Neural cell (in vitro differentiated cells): ENCODE measurements around the gene CDC42BPB. TPM values are rescaled to one million over a fixed set of nuclear protein-coding genes. Genes with fewer than 3 reads are reported as not detected.

Experiments
- H2AFZ ChIP-seq: fragments of 200-600, 300-800 bp; sonication (generic), shearing (Covaris generic); 2 replicates; pipeline ENCODE4 v1.6.0; 2014; ENCODE audit warnings: low read depth, mild to moderate bottlenecking, antibody characterized with exemption, low read length, moderate library complexity
- H3F3A ChIP-seq: fragments of 200-600 bp; shearing (Covaris generic); 2 replicates; pipeline ENCODE4 v1.6.1; 2016; ENCODE audit warnings: mild to moderate bottlenecking, moderate library complexity, mixed read lengths, antibody characterized with exemption, low read length; ENCODE audit not compliant: insufficient read depth, poor library complexity, severe bottlenecking
- H3K27ac ChIP-seq: fragments of 200-600, 300-800 bp; sonication (generic), shearing (Covaris generic); 2 replicates; pipeline ENCODE4 v1.5.1; 2014; ENCODE audit warnings: mild to moderate bottlenecking, low read length, moderate library complexity
- H3K27me3 ChIP-seq: fragments of 300-800, 200-600 bp; sonication (generic), shearing (Covaris generic); 2 replicates; pipeline ENCODE4 v1.6.0; 2014; ENCODE audit warnings: mild to moderate bottlenecking, low read depth, low read length, moderate library complexity; ENCODE audit not compliant: insufficient read depth
- H3K36me3 ChIP-seq: fragments of 300-800, 200-600 bp; sonication (generic), shearing (Covaris generic); 2 replicates; pipeline ENCODE4 v1.5.1; 2014; ENCODE audit warnings: mild to moderate bottlenecking, antibody characterized with exemption, low read length, moderate library complexity; ENCODE audit not compliant: insufficient read depth
- H3K4me2 ChIP-seq: fragments of 300-800, 200-600 bp; sonication (generic), shearing (Covaris generic); 2 replicates; pipeline ENCODE4 v1.6.0; 2014; ENCODE audit warnings: mild to moderate bottlenecking, low read length
- H3K4me3 ChIP-seq: fragments of 300-800, 200-600 bp; sonication (generic), shearing (Covaris generic); 2 replicates; pipeline ENCODE4 v1.5.1; 2014; ENCODE audit warnings: mild to moderate bottlenecking, low read length, moderate library complexity
- H3K79me2 ChIP-seq: fragments of 200-600 bp; shearing (Covaris generic); replicated peaks from 2 replicates; pipeline ENCODE4 v1.6.0; 2014; ENCODE audit warnings: mild to moderate bottlenecking, low read length, moderate library complexity; ENCODE audit not compliant: insufficient read depth
- H3K9ac ChIP-seq: fragments of 300-800, 200-600 bp; sonication (generic), shearing (Covaris generic); 2 replicates; pipeline ENCODE4 v1.6.1; 2016; ENCODE audit warnings: mild to moderate bottlenecking, low read length, mixed read lengths
- H3K9me2 ChIP-seq: fragments of 200-600 bp; shearing (Covaris generic); 2 replicates; pipeline ENCODE4 v1.6.1; 2016; ENCODE audit warnings: mild to moderate bottlenecking, low read length, mixed read lengths; ENCODE audit not compliant: insufficient read depth
- H3K9me3 ChIP-seq: fragments of 200-600, 300-800 bp; sonication (generic), shearing (Covaris generic); 2 replicates; pipeline ENCODE4 v1.6.1; 2016; ENCODE audit warnings: mild to moderate bottlenecking, mixed run types, low read length, moderate library complexity, mixed read lengths
- H4K20me1 ChIP-seq: fragments of 200-600 bp; shearing (Covaris generic); 2 replicates; pipeline ENCODE4 v1.6.1; 2016; ENCODE audit warnings: mild to moderate bottlenecking, mixed run types; ENCODE audit not compliant: insufficient read depth
- EP300 ChIP-seq: fragments of 450-650 bp; conservative IDR thresholded peaks from 2 replicates; pipeline ENCODE4 v1.6.1; 2014; ENCODE audit warnings: antibody characterized with exemption, mild to moderate bottlenecking, moderate library complexity; ENCODE audit not compliant: poor library complexity, severe bottlenecking
- EZH2 ChIP-seq: fragments of 200-600, 300-800 bp; shearing (Covaris generic), sonication (generic); IDR thresholded peaks from 2 replicates; pipeline ENCODE4 v1.6.1; 2014; ENCODE audit warnings: antibody characterized with exemption, low read length, borderline replicate concordance, mild to moderate bottlenecking; ENCODE audit not compliant: insufficient read depth, poor library complexity, severe bottlenecking
- MXI1 ChIP-seq: fragments of 450-650 bp; conservative IDR thresholded peaks from 2 replicates; pipeline ENCODE4 v1.6.1; 2014; ENCODE audit warnings: antibody characterized with exemption, mild to moderate bottlenecking; ENCODE audit not compliant: poor library complexity, severe bottlenecking
- POLR2AphosphoS5 ChIP-seq: IDR thresholded peaks from 2 replicates; pipeline ENCODE4 v1.6.1; 2012
- RAD21 ChIP-seq: fragments of 450-650 bp; conservative IDR thresholded peaks from 2 replicates; pipeline ENCODE4 v1.6.1; 2014; ENCODE audit warnings: antibody characterized with exemption, mild to moderate bottlenecking, moderate library complexity
- SMC3 ChIP-seq: fragments of 450-650 bp; conservative IDR thresholded peaks from 2 replicates; pipeline ENCODE4 v1.6.1; 2014; ENCODE audit warnings: antibody characterized with exemption, mild to moderate bottlenecking, moderate library complexity; ENCODE audit not compliant: poor library complexity
- TAF1 ChIP-seq: IDR thresholded peaks from 2 replicates; pipeline ENCODE4 v1.6.1; 2012; ENCODE audit warnings: low read depth
- polyA plus RNA-seq: library from polyadenylated mRNA; depleted of rRNA; stranded (reverse); fragments of >200 nt; gene quantifications from 2 replicates; pipeline ENCODE4 v1.2.3, GENCODE V29; 2014
- TF ChIP-seq, protein P1 (sequence below): IDR thresholded peaks from 2 replicates; pipeline ENCODE4 v1.6.1; 2012; ENCODE audit warnings: borderline replicate concordance
- TF ChIP-seq, protein P2 (sequence below): fragments of 450-650 bp; IDR thresholded peaks from 2 replicates; pipeline ENCODE4 v1.5.1; 2014; ENCODE audit warnings: antibody characterized with exemption, mild to moderate bottlenecking, moderate library complexity; ENCODE audit not compliant: poor library complexity, severe bottlenecking

Gene CDC42BPB
- polyA plus RNA-seq, 1 donor from 2014 or later: 43.8 TPM

DNA sequence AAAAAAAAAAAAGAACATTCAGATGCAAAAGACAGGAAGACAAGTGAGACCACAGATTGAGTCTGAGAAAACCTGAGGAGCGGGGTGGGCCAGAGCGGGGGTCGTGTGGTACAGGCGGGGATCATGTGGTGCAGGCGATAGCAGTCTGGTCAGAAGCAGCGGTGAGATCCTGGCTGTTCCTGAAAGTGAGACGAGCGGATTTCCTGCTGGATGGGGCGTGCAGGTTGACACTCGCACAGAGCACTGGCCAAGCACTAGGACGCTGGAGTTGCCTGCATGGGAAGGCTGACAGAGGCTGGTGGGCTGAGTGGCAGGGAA lies 35.7 kb downstream of the CDC42BPB start:
- H3K4me2 ChIP-seq: no peak overlapping the region
- H3K27me3 ChIP-seq: no peaks in the 10 kb centered on the region
- H4K20me1 ChIP-seq: no peaks in the 10 kb centered on the region
- H3K9ac ChIP-seq: no peak overlapping the region
- TF ChIP-seq TAF1 (no peak), POLR2AphosphoS5 (no peak), EZH2 (no peak), MXI1 (no peak), SMC3 (no peak)
- H3K36me3 ChIP-seq: no peaks in the 10 kb centered on the region
- H3F3A ChIP-seq: no peaks in the 10 kb centered on the region
- no peak overlapping the region for H3K4me3 ChIP-seq
- H3K9me3 ChIP-seq: no peaks in the 10 kb centered on the region
- no peak overlapping the region for H3K27ac ChIP-seq
- H3K79me2 ChIP-seq: peaks cover 10% of the 10 kb centered on the region
- no peak overlapping the region for H2AFZ ChIP-seq
- H3K9me2 ChIP-seq: no peaks in the 10 kb centered on the region

DNA sequence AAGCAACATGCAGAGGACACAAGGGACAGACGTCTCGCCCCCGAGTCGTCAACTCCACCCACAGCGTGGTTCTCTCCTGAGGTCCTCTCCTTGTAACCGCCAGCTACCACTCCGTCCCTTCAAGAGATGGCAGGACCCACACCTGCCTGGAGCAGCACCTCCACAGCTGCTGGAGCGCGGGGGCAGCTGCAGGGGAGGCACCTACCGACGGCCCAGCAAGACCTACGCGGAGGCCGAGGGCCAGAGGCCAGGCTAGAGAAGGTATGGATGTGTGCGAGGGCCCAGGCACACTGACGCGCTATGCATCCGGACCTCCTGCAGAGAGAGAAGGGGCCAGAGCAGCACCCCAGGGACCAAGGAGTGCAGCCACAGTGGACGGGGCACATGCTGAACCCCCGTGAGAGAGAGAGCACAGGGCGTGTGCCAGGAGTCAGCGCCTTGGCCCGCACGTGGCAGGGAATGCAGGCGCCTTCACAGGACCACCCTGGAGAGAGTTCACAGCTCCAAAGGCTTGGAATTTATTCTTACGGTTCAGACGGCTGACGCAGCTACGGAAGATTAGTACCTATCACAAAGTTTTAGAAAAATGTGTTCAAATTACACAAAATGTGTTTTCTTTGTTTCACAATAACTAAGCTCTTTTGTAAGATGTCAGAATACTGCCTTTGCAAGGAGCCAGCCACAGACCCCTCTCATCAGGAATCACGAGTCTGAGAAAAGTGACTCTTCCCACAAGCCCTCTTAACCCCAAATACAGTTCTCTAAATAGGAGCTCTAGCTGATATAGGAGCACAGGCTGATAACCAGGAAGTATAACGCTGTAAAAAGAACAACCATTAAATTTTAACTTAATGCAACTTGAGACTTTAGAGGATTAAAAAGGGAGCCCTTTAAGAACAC lies 36.8 kb downstream of the CDC42BPB start:
- TF ChIP-seq EP300 (no peak), POLR2AphosphoS5 (no peak), SMC3 (no peak), EZH2 (no peak), TAF1 (no peak), MXI1 (no peak), RAD21 (no peak)
- TF ChIP-seq, protein P1, sequence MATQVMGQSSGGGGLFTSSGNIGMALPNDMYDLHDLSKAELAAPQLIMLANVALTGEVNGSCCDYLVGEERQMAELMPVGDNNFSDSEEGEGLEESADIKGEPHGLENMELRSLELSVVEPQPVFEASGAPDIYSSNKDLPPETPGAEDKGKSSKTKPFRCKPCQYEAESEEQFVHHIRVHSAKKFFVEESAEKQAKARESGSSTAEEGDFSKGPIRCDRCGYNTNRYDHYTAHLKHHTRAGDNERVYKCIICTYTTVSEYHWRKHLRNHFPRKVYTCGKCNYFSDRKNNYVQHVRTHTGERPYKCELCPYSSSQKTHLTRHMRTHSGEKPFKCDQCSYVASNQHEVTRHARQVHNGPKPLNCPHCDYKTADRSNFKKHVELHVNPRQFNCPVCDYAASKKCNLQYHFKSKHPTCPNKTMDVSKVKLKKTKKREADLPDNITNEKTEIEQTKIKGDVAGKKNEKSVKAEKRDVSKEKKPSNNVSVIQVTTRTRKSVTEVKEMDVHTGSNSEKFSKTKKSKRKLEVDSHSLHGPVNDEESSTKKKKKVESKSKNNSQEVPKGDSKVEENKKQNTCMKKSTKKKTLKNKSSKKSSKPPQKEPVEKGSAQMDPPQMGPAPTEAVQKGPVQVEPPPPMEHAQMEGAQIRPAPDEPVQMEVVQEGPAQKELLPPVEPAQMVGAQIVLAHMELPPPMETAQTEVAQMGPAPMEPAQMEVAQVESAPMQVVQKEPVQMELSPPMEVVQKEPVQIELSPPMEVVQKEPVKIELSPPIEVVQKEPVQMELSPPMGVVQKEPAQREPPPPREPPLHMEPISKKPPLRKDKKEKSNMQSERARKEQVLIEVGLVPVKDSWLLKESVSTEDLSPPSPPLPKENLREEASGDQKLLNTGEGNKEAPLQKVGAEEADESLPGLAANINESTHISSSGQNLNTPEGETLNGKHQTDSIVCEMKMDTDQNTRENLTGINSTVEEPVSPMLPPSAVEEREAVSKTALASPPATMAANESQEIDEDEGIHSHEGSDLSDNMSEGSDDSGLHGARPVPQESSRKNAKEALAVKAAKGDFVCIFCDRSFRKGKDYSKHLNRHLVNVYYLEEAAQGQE: no peak
- TF ChIP-seq, protein P2, sequence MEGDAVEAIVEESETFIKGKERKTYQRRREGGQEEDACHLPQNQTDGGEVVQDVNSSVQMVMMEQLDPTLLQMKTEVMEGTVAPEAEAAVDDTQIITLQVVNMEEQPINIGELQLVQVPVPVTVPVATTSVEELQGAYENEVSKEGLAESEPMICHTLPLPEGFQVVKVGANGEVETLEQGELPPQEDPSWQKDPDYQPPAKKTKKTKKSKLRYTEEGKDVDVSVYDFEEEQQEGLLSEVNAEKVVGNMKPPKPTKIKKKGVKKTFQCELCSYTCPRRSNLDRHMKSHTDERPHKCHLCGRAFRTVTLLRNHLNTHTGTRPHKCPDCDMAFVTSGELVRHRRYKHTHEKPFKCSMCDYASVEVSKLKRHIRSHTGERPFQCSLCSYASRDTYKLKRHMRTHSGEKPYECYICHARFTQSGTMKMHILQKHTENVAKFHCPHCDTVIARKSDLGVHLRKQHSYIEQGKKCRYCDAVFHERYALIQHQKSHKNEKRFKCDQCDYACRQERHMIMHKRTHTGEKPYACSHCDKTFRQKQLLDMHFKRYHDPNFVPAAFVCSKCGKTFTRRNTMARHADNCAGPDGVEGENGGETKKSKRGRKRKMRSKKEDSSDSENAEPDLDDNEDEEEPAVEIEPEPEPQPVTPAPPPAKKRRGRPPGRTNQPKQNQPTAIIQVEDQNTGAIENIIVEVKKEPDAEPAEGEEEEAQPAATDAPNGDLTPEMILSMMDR: no peak
- H3K9me3 ChIP-seq: no peaks in the 10 kb centered on the region

More for the DNA sequence above, 36.8 kb downstream of the CDC42BPB start:
- Histone ChIP-seq H4K20me1 (no peaks in the 10 kb centered on the region), H3K9ac (no peak overlapping the region), H2AFZ (no peak overlapping the region), H3K4me2 (no peak overlapping the region), H3K9me2 (no peaks in the 10 kb centered on the region), H3K79me2 (peaks cover 10% of the 10 kb centered on the region), H3K27me3 (no peaks in the 10 kb centered on the region), H3F3A (no peaks in the 10 kb centered on the region), H3K27ac (no peak overlapping the region), H3K36me3 (no peaks in the 10 kb centered on the region), H3K4me3 (no peak overlapping the region)
